GM23338 (cell line): Measurements from ENCODE around the gene PDE4B.

Experiments
- CREB1 ChIP-seq: fragments of 250-450 bp; sonication (Bioruptor Pico); IDR thresholded peaks from 2 replicates; pipeline ENCODE4 v1.5.0; 2020; ENCODE audit warnings: low read depth, mild to moderate bottlenecking, moderate library complexity
- CTCF ChIP-seq, 2 experiments: fragments of 200-600 bp in 1 of 2; sonication (generic) in 1 of 2; conservative IDR thresholded peaks; 2 replicates each; pipeline versions ENCODE4 v1.5.1 to v1.6.1; 2016 to 2017; ENCODE audit warnings: antibody characterized with exemption in 2 of 2, low read depth in 2 of 2, mild to moderate bottlenecking in 2 of 2, moderate library complexity in 1 of 2
- EZH2 ChIP-seq: fragments of 200-600 bp; sonication (generic); IDR thresholded peaks from one replicate; pipeline ENCODE4 v1.8.0; 2017; ENCODE audit warnings: antibody characterized with exemption, mild to moderate bottlenecking, low read depth; ENCODE audit not compliant: unreplicated experiment
- EZH2phosphoT487 ChIP-seq: fragments of 200-600 bp; sonication (generic); IDR thresholded peaks from one replicate; pipeline ENCODE4 v1.8.1; 2018; ENCODE audit warnings: antibody characterized with exemption; ENCODE audit not compliant: unreplicated experiment
- JUNB ChIP-seq: IDR thresholded peaks from one replicate; pipeline ENCODE4 v1.6.1; 2016; ENCODE audit warnings: antibody characterized with exemption; ENCODE audit not compliant: unreplicated experiment
- POLR2AphosphoS5 ChIP-seq: IDR thresholded peaks from 2 replicates; pipeline ENCODE4 v1.6.1; 2016; ENCODE audit warnings: antibody characterized with exemption, low read depth
- REST ChIP-seq: IDR thresholded peaks from one replicate; pipeline ENCODE4 v1.6.1; 2018; ENCODE audit warnings: antibody characterized with exemption; ENCODE audit not compliant: unreplicated experiment
- ZNF462 ChIP-seq: fragments of 250-450 bp; sonication (Bioruptor Pico); IDR thresholded peaks from 2 replicates; pipeline ENCODE4 v1.5.0; 2020; ENCODE audit warnings: mild to moderate bottlenecking, moderate library complexity

DNA sequence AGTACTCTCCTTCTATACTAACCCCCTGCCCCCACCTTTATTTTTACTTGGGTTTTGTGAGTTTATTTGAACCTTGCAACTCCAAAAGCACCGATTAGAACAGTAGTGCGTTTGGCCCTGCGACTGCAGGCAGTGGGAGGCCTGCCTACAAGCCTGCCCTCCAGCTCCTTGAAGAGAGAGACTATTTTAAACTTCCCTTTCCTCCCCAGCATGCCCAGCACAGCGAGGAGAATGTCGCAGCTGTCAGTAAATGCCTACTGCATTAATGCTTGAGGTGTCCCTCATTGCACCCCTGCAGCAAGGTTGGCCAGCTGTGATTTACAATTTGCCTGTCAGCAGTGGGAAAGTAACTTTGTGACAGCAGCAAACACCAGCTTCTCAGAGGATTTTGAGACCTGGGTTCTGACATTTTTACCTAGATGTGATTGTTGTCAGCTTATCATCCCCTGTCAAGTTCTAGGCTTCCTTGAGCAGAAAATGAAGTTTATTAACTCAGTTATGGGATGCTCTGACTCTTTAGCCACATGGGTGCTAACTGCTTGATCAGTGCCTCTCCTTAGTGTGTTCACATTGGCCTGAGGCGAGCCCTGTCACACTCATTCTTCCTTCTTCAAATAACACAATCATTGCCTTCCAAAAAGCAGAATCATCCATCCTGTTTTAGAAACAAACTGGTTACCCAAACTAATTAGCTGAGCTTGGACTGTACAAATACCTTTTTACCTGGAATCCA is 170.6 kb downstream of the PDE4B start:
- TF ChIP-seq CTCF (conservative IDR thresholded peaks at IDR 0.05; ENCODE audit: low read depth in 2 of 2) = no peak
- TF ChIP-seq POLR2AphosphoS5 = no peak
- no peak for TF ChIP-seq EZH2
- no peak for TF ChIP-seq CREB1
- no peak for TF ChIP-seq JUNB
- TF ChIP-seq EZH2phosphoT487 = no peak
- no peak for TF ChIP-seq REST
- TF ChIP-seq ZNF462 (CRISPR knock-in tag) = no peak
